Liver (tissue), 3 donors: Measurements from ENCODE around the gene MARK2.

Source experiments
- EGR1 ChIP-seq, 2 donors: IDR thresholded peaks; 2 replicates each; pipeline ENCODE4 v1.6.1; 2016 to 2018; ENCODE audit warnings: antibody characterized with exemption in 2 of 2, low read depth in 2 of 2
- FOXA1 ChIP-seq: IDR thresholded peaks from 2 replicates; pipeline ENCODE4 v1.6.1; 2016; ENCODE audit warnings: antibody characterized with exemption
- RAD21 ChIP-seq, 2 donors: IDR thresholded peaks; 2 replicates each; pipeline ENCODE4 v1.6.1; 2016; ENCODE audit warnings: antibody characterized with exemption in 2 of 2, mild to moderate bottlenecking in 2 of 2
- TAF1 ChIP-seq: conservative IDR thresholded peaks from 2 replicates; pipeline ENCODE4 v1.6.1; 2016; ENCODE audit warnings: antibody characterized with exemption, mild to moderate bottlenecking
- TF ChIP-seq, protein P1 (sequence below): fragments of 150-350 bp; IDR thresholded peaks from 2 replicates; pipeline ENCODE4 v1.5.1; 2017; ENCODE audit warnings: improper control_type of control experiment, low read depth, low read length; ENCODE audit not compliant: missing input control
- TF ChIP-seq, protein P2 (sequence below): IDR thresholded peaks from 2 replicates; pipeline ENCODE4 v1.6.1; 2016; ENCODE audit warnings: antibody characterized with exemption, mild to moderate bottlenecking
- donor health status: healthy.
- donor health status: healthy.

DNA sequence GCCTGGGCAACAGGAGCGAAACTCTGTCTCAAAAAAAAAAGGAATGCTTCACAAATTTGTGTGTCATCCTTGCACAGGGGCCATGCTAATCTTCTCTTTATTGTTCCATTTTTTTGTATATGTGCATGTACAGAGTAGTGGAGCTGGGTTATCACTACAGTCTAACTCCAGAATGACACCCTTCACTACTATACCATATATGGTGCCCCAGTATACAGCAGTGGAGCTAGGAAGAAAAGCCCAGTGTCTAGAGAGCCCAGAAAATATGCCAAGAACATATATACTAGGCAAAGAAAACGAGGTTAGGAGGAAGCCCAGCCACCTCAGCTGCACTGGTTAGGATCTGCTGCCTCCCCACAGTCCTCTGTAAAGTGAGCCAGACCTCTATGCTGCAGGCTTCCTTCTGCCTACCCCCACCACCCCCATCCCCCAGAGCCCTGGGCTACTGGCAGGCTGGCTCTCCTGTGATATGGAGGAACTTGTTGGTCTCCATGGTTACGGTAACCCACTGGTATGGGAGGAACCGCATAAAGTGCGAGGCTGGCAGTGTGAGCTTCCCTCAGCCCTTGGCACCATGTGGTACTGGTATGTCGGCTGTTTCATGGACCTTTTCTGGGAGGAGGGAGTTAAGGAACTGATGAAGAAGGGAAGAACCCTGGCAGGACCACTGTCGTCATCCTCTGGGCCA, 43.8 kb downstream of the MARK2 start:
- TF ChIP-seq TAF1 (no peak), RAD21 (IDR thresholded peaks at IDR 0.05) (no peak), EGR1 (IDR thresholded peaks at IDR 0.05; ENCODE audit: low read depth in 2 of 2) (no peak), FOXA1 (no peak)
- TF ChIP-seq, protein P1, sequence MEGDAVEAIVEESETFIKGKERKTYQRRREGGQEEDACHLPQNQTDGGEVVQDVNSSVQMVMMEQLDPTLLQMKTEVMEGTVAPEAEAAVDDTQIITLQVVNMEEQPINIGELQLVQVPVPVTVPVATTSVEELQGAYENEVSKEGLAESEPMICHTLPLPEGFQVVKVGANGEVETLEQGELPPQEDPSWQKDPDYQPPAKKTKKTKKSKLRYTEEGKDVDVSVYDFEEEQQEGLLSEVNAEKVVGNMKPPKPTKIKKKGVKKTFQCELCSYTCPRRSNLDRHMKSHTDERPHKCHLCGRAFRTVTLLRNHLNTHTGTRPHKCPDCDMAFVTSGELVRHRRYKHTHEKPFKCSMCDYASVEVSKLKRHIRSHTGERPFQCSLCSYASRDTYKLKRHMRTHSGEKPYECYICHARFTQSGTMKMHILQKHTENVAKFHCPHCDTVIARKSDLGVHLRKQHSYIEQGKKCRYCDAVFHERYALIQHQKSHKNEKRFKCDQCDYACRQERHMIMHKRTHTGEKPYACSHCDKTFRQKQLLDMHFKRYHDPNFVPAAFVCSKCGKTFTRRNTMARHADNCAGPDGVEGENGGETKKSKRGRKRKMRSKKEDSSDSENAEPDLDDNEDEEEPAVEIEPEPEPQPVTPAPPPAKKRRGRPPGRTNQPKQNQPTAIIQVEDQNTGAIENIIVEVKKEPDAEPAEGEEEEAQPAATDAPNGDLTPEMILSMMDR = no peak
- TF ChIP-seq, protein P2, sequence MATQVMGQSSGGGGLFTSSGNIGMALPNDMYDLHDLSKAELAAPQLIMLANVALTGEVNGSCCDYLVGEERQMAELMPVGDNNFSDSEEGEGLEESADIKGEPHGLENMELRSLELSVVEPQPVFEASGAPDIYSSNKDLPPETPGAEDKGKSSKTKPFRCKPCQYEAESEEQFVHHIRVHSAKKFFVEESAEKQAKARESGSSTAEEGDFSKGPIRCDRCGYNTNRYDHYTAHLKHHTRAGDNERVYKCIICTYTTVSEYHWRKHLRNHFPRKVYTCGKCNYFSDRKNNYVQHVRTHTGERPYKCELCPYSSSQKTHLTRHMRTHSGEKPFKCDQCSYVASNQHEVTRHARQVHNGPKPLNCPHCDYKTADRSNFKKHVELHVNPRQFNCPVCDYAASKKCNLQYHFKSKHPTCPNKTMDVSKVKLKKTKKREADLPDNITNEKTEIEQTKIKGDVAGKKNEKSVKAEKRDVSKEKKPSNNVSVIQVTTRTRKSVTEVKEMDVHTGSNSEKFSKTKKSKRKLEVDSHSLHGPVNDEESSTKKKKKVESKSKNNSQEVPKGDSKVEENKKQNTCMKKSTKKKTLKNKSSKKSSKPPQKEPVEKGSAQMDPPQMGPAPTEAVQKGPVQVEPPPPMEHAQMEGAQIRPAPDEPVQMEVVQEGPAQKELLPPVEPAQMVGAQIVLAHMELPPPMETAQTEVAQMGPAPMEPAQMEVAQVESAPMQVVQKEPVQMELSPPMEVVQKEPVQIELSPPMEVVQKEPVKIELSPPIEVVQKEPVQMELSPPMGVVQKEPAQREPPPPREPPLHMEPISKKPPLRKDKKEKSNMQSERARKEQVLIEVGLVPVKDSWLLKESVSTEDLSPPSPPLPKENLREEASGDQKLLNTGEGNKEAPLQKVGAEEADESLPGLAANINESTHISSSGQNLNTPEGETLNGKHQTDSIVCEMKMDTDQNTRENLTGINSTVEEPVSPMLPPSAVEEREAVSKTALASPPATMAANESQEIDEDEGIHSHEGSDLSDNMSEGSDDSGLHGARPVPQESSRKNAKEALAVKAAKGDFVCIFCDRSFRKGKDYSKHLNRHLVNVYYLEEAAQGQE = no peak
